ENCODE results near the gene KMT2B. TPM values are rescaled to one million over a fixed set of nuclear protein-coding genes. Genes with fewer than 3 reads are reported as not detected.

The KMT2B gene
- total RNA-seq, 1 experiment from 2014 or later: 32.2 TPM

DNA sequence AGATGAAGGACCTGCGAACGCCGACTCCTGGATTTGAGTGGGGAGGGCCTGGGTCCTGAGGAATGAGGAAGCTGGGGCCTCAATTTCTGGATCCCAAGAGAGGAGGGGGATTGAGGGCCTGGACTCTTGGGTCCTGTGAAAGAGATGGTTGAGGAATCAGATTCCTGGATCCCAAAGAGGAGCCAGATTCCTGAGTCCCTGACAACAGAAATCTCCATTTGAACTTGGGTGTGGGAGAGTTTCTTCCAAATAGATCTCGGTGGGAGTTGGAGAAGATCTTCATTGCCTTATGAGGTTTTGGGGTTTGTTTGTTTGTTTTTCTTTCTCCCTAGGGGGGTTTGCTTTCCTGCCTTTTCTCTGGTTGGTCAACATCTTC, 28.3 kb downstream of the KMT2B start:
- intact Hi-C loops (cut with micrococcal nuclease; ENCODE audit: unreplicated experiment): loop anchor here (10.0 kb wide), 2 partner anchors 159 to 249 kb away; partner anchors contain the start of genes HCST, NFKBID, SDHAF1 and TYROBP
- Histone ChIP-seq H3K79me2 (ENCODE audit: low read depth) (peaks cover 29% of the 10 kb centered on the region), H3K4me3 (peak overlapping the region; percentile 97), H3F3A (ENCODE audit: insufficient read depth, low read depth) (peaks cover 19% of the 10 kb centered on the region), H3K9me3 (ENCODE audit: insufficient read depth, low read depth) (no peaks in the 10 kb centered on the region), H3K9me2 (ENCODE audit: insufficient read depth) (no peaks in the 10 kb centered on the region), H3K36me3 (ENCODE audit: low read depth) (no peaks in the 10 kb centered on the region), H3K27me3 (ENCODE audit: insufficient read depth, low read depth) (no peaks in the 10 kb centered on the region), H3K27ac (peak overlapping the region; percentile 35; the same call in 1 of the 2 replicates), H3K4me2 (peak overlapping the region; percentile 94), H3K4me1 (replicated peaks; ENCODE audit: insufficient read depth) (peaks cover 36% of the 10 kb centered on the region), H2AFZ (peak overlapping the region; percentile 89), H4K20me1 (ENCODE audit: insufficient read depth) (no peaks in the 10 kb centered on the region)
- ChIA-PET POLR2A (ENCODE audit: unreplicated experiment) (interaction anchor here (0.6 kb wide), 2 partner anchors 433 to 969 kb away, joined by 3 to 4 read pairs; no protein-coding TSS in a partner anchor), CTCF (interaction anchor here (0.6 kb wide), 1 partner anchor 233 kb away, joined by 9 read pairs; the partner anchor contains the start of gene DMKN)
- no peak for DNase-seq
- TF ChIP-seq, protein P1, sequence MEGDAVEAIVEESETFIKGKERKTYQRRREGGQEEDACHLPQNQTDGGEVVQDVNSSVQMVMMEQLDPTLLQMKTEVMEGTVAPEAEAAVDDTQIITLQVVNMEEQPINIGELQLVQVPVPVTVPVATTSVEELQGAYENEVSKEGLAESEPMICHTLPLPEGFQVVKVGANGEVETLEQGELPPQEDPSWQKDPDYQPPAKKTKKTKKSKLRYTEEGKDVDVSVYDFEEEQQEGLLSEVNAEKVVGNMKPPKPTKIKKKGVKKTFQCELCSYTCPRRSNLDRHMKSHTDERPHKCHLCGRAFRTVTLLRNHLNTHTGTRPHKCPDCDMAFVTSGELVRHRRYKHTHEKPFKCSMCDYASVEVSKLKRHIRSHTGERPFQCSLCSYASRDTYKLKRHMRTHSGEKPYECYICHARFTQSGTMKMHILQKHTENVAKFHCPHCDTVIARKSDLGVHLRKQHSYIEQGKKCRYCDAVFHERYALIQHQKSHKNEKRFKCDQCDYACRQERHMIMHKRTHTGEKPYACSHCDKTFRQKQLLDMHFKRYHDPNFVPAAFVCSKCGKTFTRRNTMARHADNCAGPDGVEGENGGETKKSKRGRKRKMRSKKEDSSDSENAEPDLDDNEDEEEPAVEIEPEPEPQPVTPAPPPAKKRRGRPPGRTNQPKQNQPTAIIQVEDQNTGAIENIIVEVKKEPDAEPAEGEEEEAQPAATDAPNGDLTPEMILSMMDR (conservative IDR thresholded peaks at IDR 0.05): no peak
- TF ChIP-seq EZH2 (IDR thresholded peaks at IDR 0.05; ENCODE audit: low read depth): no peak
- BruUV-seq (replicated peaks): no TSS peak

DNA sequence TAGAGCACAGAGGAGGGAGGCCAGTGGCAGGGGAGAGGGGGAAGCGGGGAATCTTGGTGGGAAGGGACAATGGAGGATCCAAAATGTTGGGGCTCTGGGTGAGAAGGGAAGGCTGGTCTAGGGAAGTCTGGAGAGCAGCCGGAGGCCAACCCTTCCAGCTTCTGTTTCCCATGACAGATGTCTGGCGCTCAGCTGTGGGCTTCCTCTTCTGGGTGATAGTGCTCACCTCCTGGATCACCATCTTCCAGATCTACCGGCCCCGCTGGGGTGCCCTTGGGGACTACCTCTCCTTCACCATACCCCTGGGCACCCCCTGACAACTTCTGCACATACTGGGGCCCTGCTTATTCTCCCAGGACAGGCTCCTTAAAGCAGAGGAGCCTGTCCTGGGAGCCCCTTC, 28.7 kb downstream of the KMT2B start:
- no peak for DNase-seq
- Histone ChIP-seq H3F3A (ENCODE audit: insufficient read depth, low read depth) (peaks cover 19% of the 10 kb centered on the region), H3K79me2 (ENCODE audit: low read depth) (peaks cover 29% of the 10 kb centered on the region), H3K27me3 (ENCODE audit: insufficient read depth, low read depth) (no peaks in the 10 kb centered on the region), H2AFZ (no peak overlapping the region), H3K4me1 (replicated peaks; ENCODE audit: insufficient read depth) (peaks cover 36% of the 10 kb centered on the region), H3K36me3 (ENCODE audit: low read depth) (no peaks in the 10 kb centered on the region), H3K4me3 (peak overlapping the region; percentile 97; the same call in 1 of the 2 replicates), H3K9me3 (ENCODE audit: insufficient read depth, low read depth) (no peaks in the 10 kb centered on the region), H4K20me1 (ENCODE audit: insufficient read depth) (no peaks in the 10 kb centered on the region), H3K27ac (no peak overlapping the region), H3K4me2 (peak overlapping the region; percentile 94), H3K9me2 (ENCODE audit: insufficient read depth) (no peaks in the 10 kb centered on the region)
- intact Hi-C loops (cut with micrococcal nuclease; ENCODE audit: unreplicated experiment): loop anchor here (10.0 kb wide), 2 partner anchors 158 to 248 kb away; partner anchors contain the start of genes HCST, NFKBID, SDHAF1 and TYROBP
- no TSS peak for BruUV-seq (replicated peaks)
- TF ChIP-seq, protein P1 (conservative IDR thresholded peaks at IDR 0.05): no peak
- no peak for TF ChIP-seq EZH2 (IDR thresholded peaks at IDR 0.05; ENCODE audit: low read depth)
- ChIA-PET POLR2A (ENCODE audit: unreplicated experiment) (interaction anchor here (0.7 kb wide), 1 partner anchor 11 kb away, joined by 25 read pairs; the partner anchor contains the start of gene PROSER3), CTCF (no interaction called here)

DNA sequence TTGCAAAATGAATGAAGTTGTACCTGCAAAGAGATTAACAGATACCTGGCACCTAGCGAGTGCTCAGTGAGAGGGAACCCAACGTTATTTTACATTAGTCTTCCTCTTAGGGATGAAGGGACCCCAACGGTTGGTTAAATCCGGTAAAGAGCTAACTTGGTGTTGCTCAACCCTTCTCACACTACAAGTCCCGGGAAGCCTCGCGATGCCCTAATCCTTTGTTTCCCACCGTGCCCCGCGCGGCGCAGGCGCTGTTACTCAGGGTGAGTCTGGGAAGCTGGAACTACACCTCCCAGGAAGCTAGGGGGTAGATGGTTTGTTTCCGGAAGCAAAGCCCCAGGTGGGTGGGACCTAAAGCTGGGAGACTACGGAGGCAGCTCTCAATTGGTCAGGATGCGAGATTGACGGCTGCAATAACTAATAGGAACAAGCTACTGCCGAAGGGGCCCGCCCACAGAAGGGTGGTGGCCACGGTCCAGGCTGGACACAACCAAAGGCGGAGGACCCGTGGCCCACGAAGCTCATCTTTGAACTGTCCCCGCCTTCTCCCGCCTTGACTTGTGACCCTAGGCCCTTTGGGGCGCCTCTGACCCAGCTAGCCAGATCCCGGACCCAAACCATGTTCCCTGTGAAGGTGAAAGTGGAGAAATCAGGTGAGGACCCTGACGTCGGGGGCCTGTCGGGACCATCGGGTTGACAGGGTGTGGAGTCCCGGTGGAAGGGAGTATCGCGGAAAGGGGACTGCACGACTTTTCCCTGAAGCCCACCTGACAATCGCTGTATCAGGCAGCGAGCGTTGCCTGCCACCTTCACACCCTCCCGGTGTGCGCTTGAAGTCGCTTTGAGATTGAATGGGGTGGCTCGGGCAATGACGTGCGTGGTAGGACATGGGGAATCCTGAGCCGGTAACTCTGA, 30.6 kb downstream of the KMT2B start, which contains the start of gene LIN37:
LIN37 (plus strand) TSS at position 471 of the 915 bp plus-strand sequence; CDS start at position 620, 149 bp downstream.
- Histone ChIP-seq H3F3A (ENCODE audit: insufficient read depth, low read depth) (peaks cover 19% of the 10 kb centered on the region), H4K20me1 (ENCODE audit: insufficient read depth) (no peaks in the 10 kb centered on the region), H3K4me3 (peak within 1 kb of the TSS; percentile 97), H3K36me3 (ENCODE audit: low read depth) (no peaks in the 10 kb centered on the region), H3K4me1 (replicated peaks; ENCODE audit: insufficient read depth) (peaks cover 36% of the 10 kb centered on the region), H3K4me2 (peak within 1 kb of the TSS; percentile 83), H3K9me2 (ENCODE audit: insufficient read depth) (no peaks in the 10 kb centered on the region), H3K27ac (no peak within 1 kb of the TSS), H2AFZ (peak within 1 kb of the TSS; percentile 91), H3K9me3 (ENCODE audit: insufficient read depth, low read depth) (no peaks in the 10 kb centered on the region), H3K79me2 (ENCODE audit: low read depth) (peaks cover 29% of the 10 kb centered on the region), H3K27me3 (ENCODE audit: insufficient read depth, low read depth) (no peaks in the 10 kb centered on the region)
- intact Hi-C loops (cut with micrococcal nuclease; ENCODE audit: unreplicated experiment): loop anchor here (1.0 to 10.0 kb wide), 5 partner anchors 10 to 246 kb away; partner anchors contain the start of genes HCST, NFKBID, PROSER3 and SDHAF1
- ChIA-PET POLR2A (ENCODE audit: unreplicated experiment) (interaction anchor here (0.5 to 1.1 kb wide), 13 partner anchors 9 to 436 kb away, joined by 3 to 8 read pairs (median 5); partner anchors contain the start of genes ATP4A, HAUS5 and SYNE4), CTCF (interaction anchor here (0.5 to 0.9 kb wide), 4 partner anchors 53 to 305 kb away, joined by 5 to 11 read pairs (median 8); no protein-coding TSS in a partner anchor)
- BruUV-seq (replicated peaks): TSS peak; percentile 42
- no peak for TF ChIP-seq EZH2 (IDR thresholded peaks at IDR 0.05; ENCODE audit: low read depth)
- TF ChIP-seq, protein P1 (conservative IDR thresholded peaks at IDR 0.05): no peak
- peak; percentile 98 to 99 for DNase-seq

Data from PC-9 (cell line).